Activated CD8-positive, alpha-beta memory T cell treated with anti-CD3 and anti-CD28 coated beads for 24 hours (primary cell): ENCODE measurements around the gene AUTS2.
"Not testable (repeated sequence)": the region's sequence is repeated elsewhere in the genome, so short reads cannot be mapped to it uniquely, and the experiment has no call there.

Source experiments
- DNase-seq: peaks from one replicate; pipeline ENCODE4 v3.0.0-alpha.2; 2020

AUTS2 gene

DNA sequence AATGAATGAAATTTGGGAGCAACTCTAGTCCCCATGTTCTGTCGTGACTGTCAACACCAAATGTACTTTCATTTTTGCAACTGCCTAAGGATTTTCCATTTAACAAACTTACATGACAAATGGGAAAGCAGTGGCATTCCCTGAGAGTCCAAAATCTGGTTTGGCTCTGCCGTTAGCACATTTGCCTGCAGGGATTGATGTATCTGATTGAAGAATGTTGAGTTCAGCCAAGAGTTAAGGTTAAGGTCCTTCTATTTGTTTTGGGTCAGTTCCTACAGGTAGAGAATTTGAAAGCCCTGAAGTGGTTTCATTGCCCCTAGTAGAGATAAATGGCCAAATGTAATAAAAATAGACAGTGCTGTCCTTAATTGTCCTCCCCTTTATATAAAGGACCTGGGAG is 1127.2 kb downstream of the AUTS2 start:
- DNase-seq = no peak

DNA sequence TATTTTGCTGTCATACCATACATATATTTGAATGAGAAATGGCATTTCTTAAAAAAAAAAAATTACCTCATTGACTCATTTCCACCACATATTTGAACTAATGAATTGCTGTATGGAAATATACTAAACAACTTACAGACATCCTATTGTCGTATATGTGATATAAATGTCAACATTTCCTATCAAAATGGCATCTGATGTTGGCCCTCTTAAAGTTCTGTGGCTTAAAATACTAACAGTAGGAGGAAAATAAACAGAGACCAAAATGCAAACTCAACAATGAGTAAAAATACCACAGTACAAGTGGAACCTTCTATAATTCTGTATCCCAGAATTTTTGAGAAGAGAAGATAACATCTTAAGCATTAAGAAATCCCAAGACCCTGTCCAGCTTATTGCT is 1128.0 kb downstream of the AUTS2 start:
- DNase-seq = no peak

DNA sequence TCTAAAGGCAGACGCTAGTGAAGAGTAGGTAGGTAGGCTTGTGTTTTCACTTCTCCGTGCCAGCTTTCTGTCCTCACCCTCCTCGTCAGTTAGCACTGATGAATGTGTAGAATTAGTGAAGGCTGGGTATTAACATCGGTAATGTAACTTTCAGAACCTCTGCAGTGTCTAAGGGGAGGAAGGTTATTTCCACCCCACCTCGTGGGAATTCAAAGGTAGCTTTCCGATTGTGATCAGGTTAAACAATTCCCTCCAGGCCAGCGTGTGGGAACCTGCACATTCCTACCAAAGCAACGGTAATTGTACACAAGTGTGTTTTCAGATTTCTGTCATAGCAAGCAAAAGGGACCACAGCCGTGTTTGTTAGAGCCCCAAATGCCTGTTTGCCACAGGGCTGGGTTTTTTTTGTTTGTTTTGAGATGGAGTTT is 1128.7 kb downstream of the AUTS2 start:
- DNase-seq = no peak

DNA sequence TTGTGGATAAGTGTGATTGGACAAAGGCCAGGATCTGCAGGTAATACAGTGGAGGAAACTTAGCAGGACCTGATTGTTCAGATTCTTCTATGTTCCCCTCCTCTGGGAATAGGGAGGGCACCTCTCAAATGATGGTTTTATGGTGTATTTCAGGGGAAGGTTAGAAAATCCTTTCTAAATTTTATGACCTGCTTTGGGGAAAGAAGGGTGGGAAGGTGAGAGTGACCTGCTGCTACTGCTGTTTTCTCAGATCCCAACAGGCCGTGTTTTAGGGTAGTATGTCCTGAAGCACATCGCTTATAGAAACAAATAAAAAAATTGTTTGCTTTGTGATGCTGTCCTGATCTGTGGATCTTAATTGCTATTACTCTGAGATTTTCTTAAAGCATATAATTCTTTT is 1129.6 kb downstream of the AUTS2 start:
- DNase-seq = no peak

DNA sequence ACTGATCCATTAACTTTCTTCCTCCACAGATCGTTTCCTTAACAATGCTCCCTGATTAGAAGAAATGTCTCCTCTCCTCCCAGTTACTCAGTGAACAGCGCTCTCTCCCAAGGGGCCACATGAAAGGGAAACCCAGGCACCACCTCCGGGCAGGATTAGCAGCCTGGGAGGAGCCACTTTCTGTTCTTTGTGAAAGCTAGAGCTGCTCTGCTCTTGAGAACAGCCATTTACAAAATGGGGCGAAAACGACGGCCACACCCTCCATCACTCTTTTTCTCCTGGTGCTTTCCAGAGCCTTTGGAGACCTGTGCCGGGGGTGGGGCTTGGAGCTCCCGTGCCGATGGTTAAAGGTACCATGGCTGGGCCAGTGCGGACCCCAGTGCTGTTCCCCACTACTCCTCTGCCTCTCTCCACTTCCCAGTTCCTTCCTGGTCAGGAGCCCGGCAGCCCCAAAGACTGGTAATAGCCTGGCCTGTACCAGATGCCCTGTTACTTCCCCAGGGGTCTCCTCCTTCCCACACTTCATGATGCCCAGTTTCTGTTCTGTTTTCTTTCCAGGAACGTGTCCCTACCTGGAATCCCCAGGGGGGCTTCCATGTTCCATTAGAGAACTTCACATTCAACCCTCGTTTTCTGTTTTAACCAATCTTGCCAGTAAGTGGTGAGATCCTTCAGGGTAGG is 1130.7 kb downstream of the AUTS2 start:
- no peak for DNase-seq

DNA sequence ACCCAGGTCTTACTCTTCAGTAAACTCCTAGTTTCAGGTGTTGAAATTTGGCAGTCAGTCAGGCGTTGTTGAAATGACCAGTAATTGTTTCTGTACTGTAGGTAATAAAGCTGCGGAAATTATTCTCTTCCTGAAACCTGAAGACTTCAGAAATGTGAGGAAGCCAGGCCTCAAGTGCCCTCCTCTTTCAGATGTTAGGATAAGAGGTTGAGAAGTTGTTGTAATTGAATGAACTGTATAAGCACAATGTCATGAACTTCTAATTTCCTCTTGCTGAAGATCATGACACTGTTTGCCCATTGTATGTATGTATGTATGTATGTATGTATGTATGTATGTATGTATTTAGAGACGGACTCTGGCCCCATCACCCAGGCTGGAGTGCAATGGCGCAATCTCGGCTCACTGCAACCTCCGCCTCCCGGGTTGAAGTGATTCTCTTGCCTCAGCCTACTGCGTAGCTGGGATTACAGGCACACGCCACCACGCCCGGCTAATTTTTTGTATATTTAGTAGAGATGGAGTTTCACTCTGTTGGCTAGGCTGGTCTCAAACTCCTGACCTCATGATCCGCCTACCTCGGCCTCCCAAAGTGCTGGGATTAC is 1131.4 kb downstream of the AUTS2 start:
- DNase-seq = not testable (repeated sequence)

DNA sequence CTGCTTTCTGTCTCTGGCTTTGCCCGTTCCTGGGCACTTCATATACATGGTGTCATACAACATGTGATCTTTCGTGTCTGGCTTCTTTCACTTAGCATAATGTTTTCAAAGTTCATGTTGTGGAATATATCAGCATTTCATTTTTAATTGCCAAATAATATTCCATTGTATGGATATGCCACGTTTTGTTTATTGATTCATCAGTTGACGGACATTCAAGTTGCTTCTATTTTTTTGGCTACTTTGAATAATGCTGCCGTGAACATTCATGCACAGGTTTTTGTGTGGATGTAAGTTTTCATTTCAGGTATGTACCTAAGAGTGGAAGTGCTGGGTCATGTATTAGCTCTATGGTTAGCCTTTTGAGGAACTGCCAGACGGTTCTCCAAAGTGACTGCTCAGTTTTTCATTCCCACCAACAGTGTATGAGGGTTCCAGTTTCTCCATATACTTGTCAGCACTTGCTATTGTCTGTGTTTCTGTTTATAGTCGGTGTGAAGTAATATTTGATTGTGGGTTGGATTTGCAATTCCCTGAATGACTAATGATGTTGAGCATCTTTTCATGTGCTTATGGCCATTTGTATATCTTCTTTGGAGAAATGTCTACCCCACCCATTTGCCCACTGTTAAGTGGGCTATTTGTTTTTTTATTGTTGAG is 1132.3 kb downstream of the AUTS2 start:
- DNase-seq = no peak

DNA sequence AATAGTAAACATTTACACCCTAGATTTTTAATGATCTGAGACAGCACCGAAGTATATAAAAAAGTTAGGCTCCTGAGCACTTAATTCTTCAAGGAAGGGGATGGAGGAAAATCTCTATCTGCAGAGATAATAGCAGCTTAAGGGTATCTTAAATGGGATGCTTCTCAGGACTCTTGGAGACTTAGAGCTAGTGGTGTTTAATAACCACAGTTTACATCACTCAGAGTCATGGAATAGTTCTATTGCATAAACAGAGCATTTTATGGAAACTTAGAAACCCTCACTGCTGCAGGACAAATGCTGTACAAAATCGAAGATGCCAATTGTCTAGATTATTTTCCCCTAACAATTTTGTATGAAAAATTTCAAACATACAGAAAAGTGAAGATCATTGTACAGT is 1134.8 kb downstream of the AUTS2 start:
- DNase-seq = no peak

DNA sequence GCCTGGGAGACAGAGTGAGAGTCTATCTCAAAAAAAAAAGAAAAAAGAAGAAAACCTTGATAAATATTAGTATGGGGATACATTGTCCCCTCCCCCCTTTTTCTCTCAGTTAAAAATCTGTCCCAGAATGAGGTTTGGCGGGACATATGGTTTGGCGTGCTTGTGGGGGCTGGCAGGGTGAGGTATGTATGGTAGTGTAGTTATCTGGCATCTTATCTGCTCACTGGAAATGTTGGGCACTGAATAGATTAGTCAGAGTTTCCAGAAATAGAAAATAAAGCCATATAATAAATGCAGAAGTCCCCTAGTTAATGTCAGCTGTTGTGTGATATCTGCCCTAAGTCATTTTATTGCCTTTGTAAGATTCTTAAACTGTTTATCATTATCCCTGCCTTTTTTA is 1136.1 kb downstream of the AUTS2 start:
- DNase-seq = no peak

DNA sequence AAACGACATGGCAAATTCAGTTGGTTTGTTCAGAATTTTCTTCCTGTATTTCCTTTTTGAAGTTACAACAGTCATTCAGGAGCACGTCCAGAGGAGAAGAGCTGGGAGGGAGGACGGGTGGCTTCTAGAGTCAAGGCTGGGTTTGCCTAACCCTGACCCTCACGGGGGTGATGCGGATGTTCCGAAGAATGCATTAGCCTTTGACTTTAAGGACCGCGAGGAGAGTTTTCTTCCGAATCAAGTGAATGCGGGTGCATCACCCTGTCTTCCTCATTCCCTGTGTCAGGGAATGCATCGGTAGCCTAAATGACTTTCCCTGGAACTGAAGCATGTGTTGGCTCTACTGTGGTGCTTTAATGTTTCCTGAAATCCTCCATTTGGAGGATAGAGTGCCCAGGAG is 1137.0 kb downstream of the AUTS2 start:
- no peak for DNase-seq

DNA sequence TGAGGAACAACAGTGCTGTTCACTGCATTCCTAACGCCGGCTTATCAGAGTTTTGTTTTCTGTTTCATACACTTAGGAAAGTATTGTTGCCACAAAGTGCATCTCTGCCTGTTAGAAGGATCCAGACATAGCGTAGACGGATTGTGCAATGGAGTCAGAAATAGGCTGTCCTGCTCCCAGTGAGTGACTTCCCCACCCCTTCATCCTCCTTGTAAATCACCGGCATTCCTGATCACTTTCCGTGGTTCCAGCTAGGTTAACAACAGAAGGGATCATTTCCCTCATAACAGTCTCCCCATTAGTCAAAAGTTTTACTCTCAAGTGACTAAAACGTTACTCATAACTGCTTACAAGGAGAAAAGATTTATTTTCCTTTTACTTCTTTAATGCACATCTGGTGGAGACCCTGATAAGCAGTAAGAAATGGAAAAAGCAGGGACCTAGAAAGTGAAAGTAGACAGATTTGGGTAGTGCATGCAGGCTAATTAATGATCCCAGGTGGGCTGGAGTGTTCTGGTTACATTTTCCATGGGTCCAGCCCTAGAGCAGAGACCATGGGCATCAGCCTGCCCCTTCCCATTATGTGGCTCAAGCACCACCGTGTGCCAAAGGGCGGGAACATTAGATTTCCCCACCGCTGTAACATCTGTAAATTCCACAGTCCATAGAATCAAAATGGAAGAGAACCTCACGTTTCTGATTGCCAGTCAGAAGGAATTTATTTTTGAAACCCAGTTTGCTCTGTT is 1138.6 kb downstream of the AUTS2 start:
- DNase-seq = no peak

DNA sequence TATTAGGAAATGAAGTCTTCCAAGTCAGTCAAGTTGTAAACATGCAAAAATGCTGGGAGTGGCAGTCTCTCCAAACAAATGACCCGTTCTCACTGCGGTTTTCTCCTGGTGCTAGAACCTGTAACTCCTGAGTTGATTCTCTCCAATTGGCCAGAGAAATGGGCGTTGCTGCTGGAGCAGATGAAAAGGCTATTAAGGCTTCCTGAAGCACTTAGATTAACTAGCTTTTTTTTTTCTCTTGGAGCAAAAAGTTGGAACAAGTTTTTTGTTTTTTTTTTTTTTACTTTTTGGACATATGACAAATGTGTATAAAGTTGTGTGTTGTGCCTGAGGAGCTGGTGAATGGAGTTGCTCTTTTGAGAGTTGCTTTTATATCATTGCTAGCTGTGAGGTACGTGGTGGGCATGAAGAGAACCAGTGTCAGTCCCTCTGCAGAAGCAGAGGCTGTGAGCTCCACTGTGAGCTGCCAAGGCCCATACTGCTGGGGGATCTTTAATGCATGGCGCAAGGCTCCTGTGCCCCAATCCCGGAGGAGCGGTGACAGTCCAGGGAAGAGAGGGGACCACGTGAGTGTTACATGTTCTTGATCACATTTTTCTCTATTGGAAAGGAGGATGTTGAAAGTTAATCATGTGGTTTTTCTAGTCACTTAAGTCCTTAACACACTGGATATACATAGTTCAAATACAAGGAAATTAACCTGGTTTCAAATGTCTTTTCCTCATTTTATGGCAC is 1140.0 kb downstream of the AUTS2 start:
- DNase-seq = no peak

DNA sequence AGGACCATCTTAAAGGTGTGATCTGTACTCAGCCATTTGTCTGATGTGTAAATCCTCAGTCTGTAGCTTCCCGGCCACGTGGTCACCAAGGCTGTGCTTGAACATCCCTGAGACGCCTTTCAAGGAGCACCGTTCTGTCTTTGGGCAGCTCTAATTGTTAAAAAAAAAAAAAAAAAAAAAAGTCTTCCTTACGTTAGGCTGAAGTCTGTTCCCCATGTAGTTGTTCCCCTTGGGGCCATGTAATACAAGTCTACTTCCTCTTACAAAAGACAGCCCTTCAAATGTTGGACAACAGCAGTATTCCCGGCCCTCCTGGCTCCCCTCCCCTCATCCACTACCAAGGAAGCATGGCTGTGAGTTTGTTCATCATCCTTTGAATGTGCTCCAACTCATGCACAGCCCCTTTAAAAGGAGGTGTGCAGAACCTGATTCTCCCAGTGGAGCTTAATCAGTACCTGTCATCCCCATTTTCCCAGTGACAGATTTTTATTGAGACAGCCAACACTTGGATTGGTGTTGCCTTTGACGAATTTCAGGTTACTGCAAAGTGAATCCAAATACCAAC is 1141.5 kb downstream of the AUTS2 start:
- DNase-seq = no peak

DNA sequence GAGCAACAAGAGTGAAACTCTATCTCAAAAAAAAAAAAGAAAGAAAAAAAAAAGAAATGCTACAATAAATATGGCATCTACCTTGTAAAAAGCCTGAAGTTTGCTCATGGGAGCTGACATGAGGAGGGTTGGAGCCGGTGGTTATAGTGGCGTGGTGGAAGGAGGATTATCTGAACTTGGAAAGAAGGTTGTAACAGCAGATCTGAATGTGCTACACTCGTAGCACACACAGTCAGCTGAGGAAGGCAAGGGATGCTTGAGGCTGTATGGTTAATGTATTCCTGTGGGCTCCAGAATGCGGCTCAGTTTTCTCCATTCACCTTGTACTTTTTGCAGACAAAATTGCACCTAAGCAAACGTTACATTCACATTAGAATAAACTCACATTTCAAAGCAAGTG is 1143.4 kb downstream of the AUTS2 start:
- no peak for DNase-seq

DNA sequence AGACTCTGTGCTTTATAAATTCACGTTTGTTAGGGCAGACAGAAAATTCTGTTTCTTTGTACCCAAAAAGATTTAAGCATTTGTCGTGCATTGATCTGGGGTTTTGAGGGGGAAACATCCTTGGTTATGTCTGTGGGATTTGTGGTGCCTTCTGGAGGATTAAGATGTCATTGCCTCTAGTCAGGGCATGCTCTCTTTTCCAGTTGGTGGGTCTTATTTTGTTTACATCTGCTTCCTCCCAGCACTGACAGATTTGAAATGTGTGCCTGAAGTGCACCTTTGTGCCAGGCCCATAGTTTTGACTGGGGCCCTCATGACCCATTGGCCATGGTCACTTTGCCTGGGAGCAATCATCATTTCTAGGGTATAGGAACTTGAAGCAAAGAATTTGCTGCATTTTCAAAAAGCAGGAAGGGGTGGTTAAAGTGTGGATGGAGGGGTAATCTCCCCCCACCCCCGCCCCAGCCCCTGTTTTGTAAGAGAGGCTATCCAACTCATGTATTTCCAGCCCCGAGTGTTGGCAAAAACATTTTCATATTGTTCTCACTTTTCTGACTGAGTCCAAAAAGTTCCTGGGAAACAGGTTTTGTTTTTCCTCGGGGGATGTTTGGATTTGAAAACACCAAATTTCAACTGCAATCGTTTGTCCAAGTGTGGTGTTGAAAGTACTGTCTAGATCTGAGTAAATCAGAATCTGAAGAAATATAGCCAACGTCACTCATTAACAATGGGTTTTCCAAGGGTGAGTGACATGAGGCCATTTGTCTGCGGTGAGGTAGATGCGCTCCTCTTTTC is 1145.5 kb downstream of the AUTS2 start:
- DNase-seq = no peak

DNA sequence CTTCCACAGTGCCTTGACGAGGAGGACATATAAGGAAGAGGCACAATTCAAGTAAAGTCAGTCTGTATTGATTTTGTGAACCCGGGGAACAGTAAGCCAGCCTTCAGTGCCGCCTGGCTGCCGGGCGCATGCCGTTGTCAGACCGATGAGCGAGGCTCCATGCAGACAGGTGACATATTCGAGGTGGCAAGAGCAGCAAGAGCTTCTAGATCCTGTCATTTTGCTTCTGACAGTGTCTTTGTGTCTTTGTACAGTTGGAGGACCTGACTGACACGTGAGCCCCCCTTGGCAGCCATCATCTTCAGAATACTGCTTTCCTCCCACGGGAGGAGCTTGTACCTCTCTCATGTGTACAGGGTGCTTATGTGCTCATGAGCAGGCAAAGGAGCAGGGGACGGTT is 1146.2 kb downstream of the AUTS2 start:
- no peak for DNase-seq

DNA sequence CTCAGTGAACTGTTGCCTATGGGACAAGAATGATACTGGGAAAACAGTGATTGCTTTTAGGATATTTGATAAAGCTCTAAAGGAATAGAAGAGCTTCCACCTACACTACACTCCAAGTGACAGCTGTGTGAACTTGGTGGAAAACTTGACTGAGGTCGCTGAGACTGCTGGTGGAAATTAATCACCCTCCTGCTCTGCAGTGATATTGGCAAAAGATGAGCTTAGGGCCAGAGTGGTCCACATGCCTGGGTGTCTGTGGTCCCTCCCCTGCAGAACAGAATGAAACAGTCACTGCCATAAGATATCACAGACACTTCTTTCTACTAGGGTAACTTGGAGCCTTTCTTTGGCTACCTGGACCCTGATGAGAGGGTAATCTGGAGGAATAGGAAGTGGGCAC is 1151.6 kb downstream of the AUTS2 start:
- no peak for DNase-seq

DNA sequence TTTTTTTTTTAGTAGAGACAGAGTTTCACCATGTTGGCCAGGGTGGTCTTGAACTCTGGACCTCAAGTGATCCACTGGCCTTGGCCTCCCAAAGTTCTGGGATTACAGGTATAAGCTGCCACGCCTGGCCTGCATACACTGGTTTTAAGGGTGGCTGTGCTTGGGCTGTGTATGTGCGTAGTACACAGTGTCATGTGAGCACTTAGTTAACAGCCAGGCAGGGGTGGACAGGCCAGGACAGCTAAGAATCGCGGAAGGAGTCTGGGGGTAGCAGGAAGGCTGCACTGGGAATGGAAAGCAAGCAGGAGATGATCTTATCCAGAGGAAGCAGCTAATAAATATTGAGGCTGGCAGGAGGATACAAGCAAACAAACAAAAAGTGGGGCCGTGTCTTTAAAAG is 1153.6 kb downstream of the AUTS2 start:
- no peak for DNase-seq

DNA sequence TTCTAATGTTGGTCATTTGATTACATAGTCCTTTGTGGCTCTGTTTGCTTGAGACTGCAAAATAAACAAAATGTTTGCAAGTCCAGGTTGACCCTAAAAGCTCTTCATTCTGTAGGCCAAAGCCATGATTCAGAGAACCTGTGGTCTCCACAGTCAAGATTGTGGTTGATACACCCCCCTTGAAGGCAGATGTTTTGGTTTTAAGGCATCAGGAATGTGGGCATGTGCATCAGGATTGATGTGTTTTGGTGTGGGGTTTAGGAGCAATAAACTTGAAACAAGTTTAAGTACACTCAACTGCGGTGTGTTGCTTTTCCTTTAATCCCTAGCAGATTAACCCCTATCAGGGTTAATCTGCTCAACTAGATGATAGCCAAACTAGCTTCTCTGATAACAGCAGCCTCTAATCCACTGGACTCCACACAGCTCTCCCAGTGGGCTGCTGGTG is 1154.5 kb downstream of the AUTS2 start:
- DNase-seq = no peak

DNA sequence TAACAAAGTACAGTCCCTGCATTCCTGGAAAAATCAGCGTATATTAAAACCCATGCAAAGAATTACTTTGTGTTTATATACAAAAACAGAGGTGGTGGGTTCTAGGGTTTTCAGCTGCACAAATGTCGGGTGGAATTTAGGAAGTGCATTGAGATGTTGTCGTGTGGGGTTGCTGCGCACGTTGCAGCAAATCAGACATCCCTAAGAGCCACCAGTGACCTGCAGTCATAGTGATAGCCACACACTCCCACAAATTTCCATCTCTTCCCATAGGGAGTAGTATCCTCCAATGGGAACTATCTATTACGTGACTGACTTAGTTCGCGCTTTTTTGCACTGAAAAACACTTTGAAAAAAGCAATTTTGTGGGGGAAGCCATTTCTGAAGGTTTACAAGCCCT is 1158.5 kb downstream of the AUTS2 start:
- DNase-seq = no peak

DNA sequence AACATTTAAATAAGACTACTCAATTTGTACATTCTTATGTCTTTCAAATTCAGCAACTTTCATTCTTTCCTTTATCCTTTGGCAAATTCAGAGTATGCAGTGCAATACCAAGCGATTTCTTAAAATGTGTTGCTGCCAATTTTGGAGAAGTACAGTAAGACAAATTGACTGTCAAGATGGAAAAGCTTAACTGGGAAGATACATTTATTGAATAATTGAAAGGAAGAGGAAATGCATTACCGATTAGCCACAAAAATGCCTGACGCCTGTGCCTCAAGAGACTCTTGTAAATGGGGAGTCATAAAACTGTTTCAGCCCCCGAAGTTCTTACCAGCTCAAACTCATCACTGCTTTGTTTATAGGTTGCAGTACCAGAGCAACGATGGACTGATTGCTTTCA is 1160.4 kb downstream of the AUTS2 start:
- DNase-seq = no peak

DNA sequence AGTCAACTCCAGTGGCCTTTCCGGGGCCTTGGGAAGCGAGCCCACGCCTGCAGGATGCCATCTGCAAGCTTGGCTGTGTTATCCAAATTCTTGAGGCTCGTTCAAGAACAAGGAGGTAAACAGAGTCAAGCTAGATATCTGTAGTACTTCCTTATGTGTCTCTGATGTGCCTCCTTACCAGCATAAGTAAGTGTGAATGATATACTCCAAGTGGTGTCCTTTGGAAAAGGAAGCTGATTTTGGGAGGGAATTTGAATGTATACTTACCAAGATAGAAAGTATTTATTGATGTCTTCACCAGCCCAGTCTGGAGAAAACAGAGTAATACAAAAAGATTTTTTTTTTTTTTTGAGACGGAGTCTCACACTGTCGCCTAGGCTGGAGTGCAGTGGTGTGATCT is 1161.4 kb downstream of the AUTS2 start:
- no peak for DNase-seq
